Stomach (tissue), 9 donors: ENCODE results near the gene MCF2L. TPM values are rescaled to one million over a fixed set of nuclear protein-coding genes. Genes with fewer than 3 reads are reported as not detected.

ENCODE experiments used
- DNase-seq, 2 donors: peaks; one replicate each; pipeline versions ENCODE4 v3.0.0 to v3.0.0-alpha.2; 2013 to 2019
- H3K27ac ChIP-seq, 5 donors: fragments of 200-600 bp in 4 of 5; sonication (generic) in 4 of 5; one replicate each; pipeline ENCODE4 v1.5.1; 2013 to 2019; ENCODE audit warnings: mild to moderate bottlenecking in 1 of 5, moderate library complexity in 1 of 5
- H3K27me3 ChIP-seq, 3 donors: fragments of 200-600 bp; sonication (generic); one replicate each; pipeline ENCODE4 v1.5.1; 2017 to 2019; ENCODE audit warnings: mixed run types in 1 of 3
- H3K36me3 ChIP-seq, 4 donors: fragments of 200-600 bp; sonication (generic); 1 replicate in 3 of 4; 2 replicates in 1 of 4; pipeline ENCODE4 v1.5.1; 2016 to 2019
- H3K4me1 ChIP-seq, 4 donors: fragments of 200-600 bp; sonication (generic); one replicate each; pipeline ENCODE4 v1.5.1; 2016 to 2019
- H3K4me3 ChIP-seq, 4 donors: fragments of 200-600 bp; sonication (generic) in 3 of 4; one replicate each; pipeline ENCODE4 v1.5.1; 2016 to 2019; ENCODE audit warnings: mild to moderate bottlenecking in 1 of 4
- H3K9me3 ChIP-seq, 4 donors: fragments of 200-600 bp; sonication (generic); one replicate each; pipeline ENCODE4 v1.5.1; 2016 to 2019
- EP300 ChIP-seq: sonication (generic); formaldehyde crosslinking; IDR thresholded peaks from one replicate; pipeline ENCODE4 v1.6.1; 2017; ENCODE audit warnings: antibody characterized with exemption
- POLR2A ChIP-seq, 4 donors: fragments of 450-650 bp; IDR thresholded peaks; one replicate each; pipeline ENCODE4 v1.6.1; 2016; ENCODE audit warnings: antibody characterized with exemption in 4 of 4, control low read depth in 2 of 4, mild to moderate bottlenecking in 1 of 4, moderate library complexity in 1 of 4
- POLR2AphosphoS5 ChIP-seq, 3 donors: sonication (generic); formaldehyde crosslinking; IDR thresholded peaks; one replicate each; pipeline ENCODE4 v1.6.1; 2016; ENCODE audit warnings: antibody characterized with exemption in 3 of 3
- WGBS, 5 donors: extraction: QIAGEN DNeasy Blood & Tissue Kit in 3 of 5; methylation state at CpG; one replicate each; pipeline versions ENCODE4 v1.1.5 to v1.1.7; 2013 to 2018; 5-methylcytosine and 5-hydroxymethylcytosine counted together
- intact Hi-C: fragments of 100-400 bp; cut with DNase I; formaldehyde crosslinking; loops from one replicate; pipeline ENCODE4 v1.15.1; 2023; ENCODE audit warnings: low total_unique reads
- polyA plus RNA-seq, 3 donors: library from polyadenylated mRNA; stranded (reverse); fragments of 200-250 nt; gene quantifications; one replicate each; pipeline ENCODE4 v1.2.3, GENCODE V29; 2013
- total RNA-seq, 5 donors: library from RNA; depleted of rRNA; stranded (reverse); fragments of >200 nt; gene quantifications; one replicate each; pipeline versions ENCODE4 v1.1.0 to v1.2.3, GENCODE V29; 2014 to 2016
- TF ChIP-seq, protein P1 (sequence below), 7 experiments: fragments of 450-650 bp in 4 of 7; fragments of 200-600 bp in 3 of 7; sonication (generic) in 3 of 7; IDR thresholded peaks; one replicate each; pipeline ENCODE4 v1.5.1; 2016 to 2019; ENCODE audit warnings: antibody characterized with exemption in 7 of 7, control low read depth in 2 of 7, mild to moderate bottlenecking in 1 of 7
- donor health status: healthy with polysubstance abuse.
- donor health status: Bipolar disorder and iron deficiency.
- donor health status: healthy.

MCF2L gene
- total and polyA plus RNA-seq, 8 donors: 10.8 to 363 (median 39.4) TPM

DNA sequence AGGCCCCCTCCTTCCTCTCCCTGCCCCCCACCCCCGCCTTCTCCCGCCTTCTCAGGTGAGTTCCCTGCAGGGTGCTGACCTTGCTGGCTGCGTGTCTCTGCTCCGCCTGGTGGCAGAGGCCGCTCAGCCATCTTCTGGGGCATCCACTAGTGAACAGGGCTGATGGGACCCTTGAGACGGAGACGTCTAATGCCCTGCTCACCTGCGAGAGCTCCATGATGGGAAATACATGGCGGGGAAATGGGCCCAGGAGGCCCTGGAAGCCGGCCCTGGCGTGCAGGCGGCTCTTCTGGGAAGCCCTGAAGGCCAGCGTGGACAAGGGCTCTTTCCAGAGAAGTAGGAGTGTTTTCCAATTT, 121.4 kb downstream of the MCF2L start:
- no peak overlapping the region for H3K27ac ChIP-seq
- intact Hi-C loops: no loop called here
- no peaks in the 10 kb centered on the region for H3K4me1 ChIP-seq
- 83 to 92% (median 90%) methylated on average over 13 of the region's 13 CpGs for WGBS, 5 donors
- H3K9me3 ChIP-seq: no peaks in the 10 kb centered on the region
- peaks cover 5 to 58% (median 55%) of the 10 kb centered on the region in 4 donors for H3K36me3 ChIP-seq
- peaks cover 0 to 21% (median 0%) of the 10 kb centered on the region in 3 donors for H3K27me3 ChIP-seq
- TF ChIP-seq, protein P1, sequence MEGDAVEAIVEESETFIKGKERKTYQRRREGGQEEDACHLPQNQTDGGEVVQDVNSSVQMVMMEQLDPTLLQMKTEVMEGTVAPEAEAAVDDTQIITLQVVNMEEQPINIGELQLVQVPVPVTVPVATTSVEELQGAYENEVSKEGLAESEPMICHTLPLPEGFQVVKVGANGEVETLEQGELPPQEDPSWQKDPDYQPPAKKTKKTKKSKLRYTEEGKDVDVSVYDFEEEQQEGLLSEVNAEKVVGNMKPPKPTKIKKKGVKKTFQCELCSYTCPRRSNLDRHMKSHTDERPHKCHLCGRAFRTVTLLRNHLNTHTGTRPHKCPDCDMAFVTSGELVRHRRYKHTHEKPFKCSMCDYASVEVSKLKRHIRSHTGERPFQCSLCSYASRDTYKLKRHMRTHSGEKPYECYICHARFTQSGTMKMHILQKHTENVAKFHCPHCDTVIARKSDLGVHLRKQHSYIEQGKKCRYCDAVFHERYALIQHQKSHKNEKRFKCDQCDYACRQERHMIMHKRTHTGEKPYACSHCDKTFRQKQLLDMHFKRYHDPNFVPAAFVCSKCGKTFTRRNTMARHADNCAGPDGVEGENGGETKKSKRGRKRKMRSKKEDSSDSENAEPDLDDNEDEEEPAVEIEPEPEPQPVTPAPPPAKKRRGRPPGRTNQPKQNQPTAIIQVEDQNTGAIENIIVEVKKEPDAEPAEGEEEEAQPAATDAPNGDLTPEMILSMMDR (IDR thresholded peaks at IDR 0.05): no peak
- TF ChIP-seq POLR2A (IDR thresholded peaks at IDR 0.05) (no peak), POLR2AphosphoS5 (IDR thresholded peaks at IDR 0.05) (no peak), EP300 (no peak)
- DNase-seq: no peak
- no peak overlapping the region for H3K4me3 ChIP-seq

DNA sequence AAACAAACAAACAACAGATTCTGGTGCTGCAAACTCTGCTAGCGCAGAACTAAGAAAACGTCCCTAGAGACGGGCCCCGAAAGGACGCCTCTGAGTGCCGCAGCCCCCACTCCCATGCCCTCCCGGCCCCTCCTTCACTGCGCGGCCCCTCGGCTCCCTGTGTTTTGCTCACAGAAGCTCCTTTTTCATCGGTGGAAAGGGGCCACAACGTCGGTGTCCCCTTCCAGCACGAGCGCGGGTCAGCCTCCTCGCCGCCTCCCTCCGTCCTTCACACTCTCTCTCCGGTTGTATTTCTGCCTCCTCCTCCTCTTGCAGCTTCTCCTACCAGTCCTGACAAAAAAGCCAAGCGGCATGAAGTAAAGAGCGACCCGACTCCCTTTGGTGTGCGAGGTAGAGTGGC, 121.8 kb downstream of the MCF2L start:
- Histone ChIP-seq H3K27ac (no peak overlapping the region), H3K9me3 (no peaks in the 10 kb centered on the region), H3K4me3 (no peak overlapping the region), H3K36me3 (peaks cover 5 to 59% (median 56%) of the 10 kb centered on the region in 4 donors), H3K4me1 (no peaks in the 10 kb centered on the region), H3K27me3 (peaks cover 0 to 22% (median 0%) of the 10 kb centered on the region in 3 donors)
- 90 to 94% (median 93%) methylated on average over 24 of the region's 24 CpGs for WGBS, 5 donors
- TF ChIP-seq POLR2AphosphoS5 (IDR thresholded peaks at IDR 0.05): no peak
- TF ChIP-seq EP300: no peak
- TF ChIP-seq POLR2A (IDR thresholded peaks at IDR 0.05): no peak
- TF ChIP-seq, protein P1 (IDR thresholded peaks at IDR 0.05): no peak
- intact Hi-C loops: no loop called here
- DNase-seq: no peak

DNA sequence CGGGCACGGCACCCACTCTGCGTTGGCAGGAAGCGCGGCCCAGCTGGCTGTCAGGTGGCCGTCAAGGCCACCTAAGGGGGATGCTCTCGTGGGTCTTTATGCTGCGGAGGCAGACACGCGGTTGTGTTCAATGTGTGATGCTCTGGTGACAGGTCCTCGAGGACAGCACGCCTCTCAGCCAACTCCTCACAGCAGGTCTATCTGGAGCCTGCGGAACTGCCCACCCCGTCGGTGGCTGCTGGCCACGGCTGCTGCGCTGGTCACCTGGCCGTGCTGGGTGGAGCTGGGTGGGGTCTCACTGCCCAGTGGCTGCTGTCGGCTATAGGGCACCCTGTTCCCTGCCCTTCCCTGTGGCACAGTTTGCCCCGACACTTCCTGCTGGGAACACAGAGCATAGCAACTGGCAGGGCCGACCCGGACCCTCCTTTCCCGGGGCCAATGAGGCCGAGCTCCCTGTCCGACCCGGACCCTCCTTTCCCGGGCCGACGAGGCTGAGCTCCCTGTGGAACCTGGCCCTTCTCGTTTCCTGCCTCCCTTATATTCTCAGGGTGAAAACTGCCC, 122.3 kb downstream of the MCF2L start:
- no peaks in the 10 kb centered on the region for H3K9me3 ChIP-seq
- WGBS, 5 donors: 88 to 91% (median 89%) methylated on average over 15 to 30 of the region's 30 CpGs
- peaks cover 0 to 27% (median 0%) of the 10 kb centered on the region in 3 donors for H3K27me3 ChIP-seq
- H3K4me1 ChIP-seq: no peaks in the 10 kb centered on the region
- DNase-seq: no peak
- intact Hi-C loops: no loop called here
- H3K27ac ChIP-seq: no peak overlapping the region
- TF ChIP-seq POLR2A (IDR thresholded peaks at IDR 0.05) (no peak), POLR2AphosphoS5 (IDR thresholded peaks at IDR 0.05) (no peak), EP300 (no peak)
- TF ChIP-seq, protein P1 (IDR thresholded peaks at IDR 0.05): no peak
- H3K36me3 ChIP-seq: peaks cover 5 to 59% (median 56%) of the 10 kb centered on the region in 4 donors
- no peak overlapping the region for H3K4me3 ChIP-seq

DNA sequence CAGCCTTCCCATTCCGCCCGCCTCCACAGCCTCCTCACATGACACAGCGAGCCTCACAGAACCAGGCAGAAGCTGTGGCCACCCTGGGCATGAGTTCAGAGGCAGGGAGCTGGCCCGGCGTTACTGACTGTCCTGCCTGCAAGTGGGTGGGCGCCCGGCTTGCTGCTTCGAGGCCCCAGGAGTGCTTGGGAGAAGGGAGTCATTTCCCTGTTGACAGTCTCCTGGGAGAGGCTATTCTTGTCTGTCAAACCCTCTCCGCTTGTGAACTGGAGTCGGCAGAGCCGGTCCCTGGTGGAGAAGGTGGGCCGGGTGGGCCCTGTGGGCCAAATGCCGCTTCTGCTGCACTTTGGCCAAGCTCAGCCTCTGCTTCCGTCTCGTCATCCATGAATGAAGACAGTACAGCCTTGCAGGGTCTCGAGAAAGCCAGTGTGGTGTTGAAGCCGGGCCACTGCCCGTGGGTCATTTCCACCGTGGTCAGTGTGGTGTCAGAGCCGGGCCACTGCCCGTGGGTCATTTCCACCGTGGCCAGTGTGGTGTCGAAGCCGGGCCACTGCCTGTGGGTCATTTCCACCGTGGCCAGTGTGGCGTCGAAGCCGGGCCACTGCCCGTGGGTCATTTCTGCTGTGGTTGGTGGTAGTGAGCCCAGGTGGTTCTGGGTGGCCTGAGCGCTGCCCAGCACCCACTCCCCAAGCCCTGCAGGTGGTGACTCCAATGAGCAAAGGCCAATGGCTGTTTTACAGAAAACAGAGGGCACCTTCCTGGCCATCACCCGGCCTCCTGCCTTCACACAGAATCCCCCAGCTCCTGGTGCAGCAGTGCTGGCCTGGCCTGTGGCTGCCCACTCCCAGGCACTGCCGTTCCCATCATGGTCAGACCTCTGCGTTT, 123.1 kb downstream of the MCF2L start:
- no peak for DNase-seq
- peaks cover 5 to 60% (median 54%) of the 10 kb centered on the region in 4 donors for H3K36me3 ChIP-seq
- H3K27ac ChIP-seq: no peak overlapping the region
- H3K27me3 ChIP-seq: peaks cover 0 to 35% (median 0%) of the 10 kb centered on the region in 3 donors
- no peaks in the 10 kb centered on the region for H3K9me3 ChIP-seq
- H3K4me3 ChIP-seq: no peak overlapping the region
- TF ChIP-seq, protein P1 (IDR thresholded peaks at IDR 0.05): no peak
- TF ChIP-seq POLR2A (IDR thresholded peaks at IDR 0.05) (no peak), EP300 (no peak), POLR2AphosphoS5 (IDR thresholded peaks at IDR 0.05) (no peak)
- no peaks in the 10 kb centered on the region for H3K4me1 ChIP-seq
- WGBS, 5 donors: 87 to 93% (median 90%) methylated on average over 20 to 33 of the region's 33 CpGs
- intact Hi-C loops: no loop called here
